ENCODE measurements around the gene HIVEP1. TPM values are rescaled to one million over a fixed set of nuclear protein-coding genes. Genes with fewer than 3 reads are reported as not detected.
"Not testable (repeated sequence)": the region's sequence is repeated elsewhere in the genome, so short reads cannot be mapped to it uniquely, and the experiment has no call there.

Gene HIVEP1
- total RNA-seq, 2 donors from 2014 or later: 63.4 to 70.0 TPM

GRCh38 chr6:12138936-12139335 lies 126.8 kb downstream of the HIVEP1 start:
- peaks cover 17% of the 10 kb centered on the region for H3K4me1 Mint-ChIP-seq
- no peaks in the 10 kb centered on the region for H3K27me3 Mint-ChIP-seq
- peak overlapping the region; percentile 1 for H3K27ac Mint-ChIP-seq
- DNase-seq: no peak
- peak overlapping the region; percentile 0 for H3K4me3 Mint-ChIP-seq
- ATAC-seq: no peak
- H3K36me3 Mint-ChIP-seq (ENCODE audit: low read depth): peaks cover 18% of the 10 kb centered on the region
- H3K9me3 ChIP-seq (ENCODE audit: control insufficient read depth, low read length, poor library complexity, severe bottlenecking): no peaks in the 10 kb centered on the region

DNA sequence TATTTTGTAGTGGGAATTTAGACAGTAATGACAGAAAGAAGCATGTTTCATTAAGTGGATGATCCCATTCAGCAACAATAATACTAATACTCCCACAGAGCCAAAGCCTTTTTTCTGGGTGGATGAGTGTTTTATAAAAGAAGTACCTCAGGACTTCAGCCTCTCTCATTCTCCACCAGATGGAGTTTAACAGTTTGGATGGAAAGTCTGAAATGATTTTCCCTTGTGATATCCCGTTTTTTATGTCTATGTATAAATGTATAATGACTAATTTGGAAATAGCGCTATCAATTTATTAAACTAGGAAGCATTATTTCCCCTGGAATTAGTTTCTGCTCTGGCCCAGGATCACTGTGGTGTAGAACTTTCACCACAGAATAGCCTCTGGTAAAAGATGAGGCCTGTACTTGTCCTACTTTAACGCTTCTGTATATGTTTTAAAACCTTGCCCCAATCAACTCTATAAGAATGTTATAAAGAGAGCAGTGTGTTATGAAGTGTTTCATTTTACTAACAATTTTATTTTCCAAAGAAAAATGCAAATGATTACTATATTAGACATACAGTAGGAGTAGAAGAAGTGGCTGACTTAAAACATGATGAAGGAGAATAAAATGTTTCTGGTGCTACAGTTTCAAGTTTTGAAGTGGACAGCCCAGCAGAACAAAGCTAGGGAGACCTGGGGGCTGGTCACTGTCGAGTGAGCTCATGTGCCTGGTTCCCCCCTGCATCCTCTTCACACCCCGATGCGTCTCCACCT lies 135.6 kb downstream of the HIVEP1 start:
- ATAC-seq: no peak
- Mint-ChIP-seq H3K27ac (peak overlapping the region; percentile 49), H3K4me3 (no peak overlapping the region), H3K27me3 (no peaks in the 10 kb centered on the region), H3K36me3 (ENCODE audit: low read depth) (no peaks in the 10 kb centered on the region), H3K4me1 (peaks cover 11% of the 10 kb centered on the region)
- H3K9me3 ChIP-seq (ENCODE audit: control insufficient read depth, low read length, poor library complexity, severe bottlenecking): no peaks in the 10 kb centered on the region
- no peak for DNase-seq

- Mint-ChIP-seq H3K27me3 (no peaks in the 10 kb centered on the region), H3K4me3 (no peak overlapping the region), H3K27ac (peak overlapping the region; percentile 49), H3K4me1 (peaks cover 11% of the 10 kb centered on the region), H3K36me3 (ENCODE audit: low read depth) (no peaks in the 10 kb centered on the region)
- DNase-seq (no peak), ATAC-seq (no peak)
- no peaks in the 10 kb centered on the region for H3K9me3 ChIP-seq (ENCODE audit: control insufficient read depth, low read length, poor library complexity, severe bottlenecking)
Observed at GRCh38 chr6:12148317-12148801, 136.2 kb downstream of the HIVEP1 start.

DNA sequence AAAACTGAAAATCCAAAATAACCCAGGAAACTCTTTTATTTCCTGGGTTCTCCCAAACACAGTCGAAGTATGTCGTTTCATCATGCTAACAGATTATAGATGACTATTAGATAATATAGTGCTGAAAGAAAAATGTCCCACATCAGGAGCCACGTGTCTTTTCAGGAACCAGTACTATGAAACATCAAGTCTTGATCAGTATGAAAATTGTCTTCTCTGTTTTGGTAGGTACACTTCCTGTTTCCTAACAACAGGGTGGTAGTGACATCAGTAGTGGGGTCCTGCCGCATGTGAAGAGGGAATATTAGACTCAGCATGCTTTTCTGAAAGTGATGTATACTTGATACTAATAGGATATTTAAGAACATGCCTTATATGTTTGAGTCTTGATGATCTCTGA lies 136.7 kb downstream of the HIVEP1 start:
- no peaks in the 10 kb centered on the region for H3K27me3 Mint-ChIP-seq
- H3K36me3 Mint-ChIP-seq (ENCODE audit: low read depth): no peaks in the 10 kb centered on the region
- DNase-seq (no peak), ATAC-seq (no peak)
- no peaks in the 10 kb centered on the region for H3K9me3 ChIP-seq (ENCODE audit: control insufficient read depth, low read length, poor library complexity, severe bottlenecking)
- peaks cover 14% of the 10 kb centered on the region for H3K4me1 Mint-ChIP-seq
- no peak overlapping the region for H3K4me3 Mint-ChIP-seq
- peak overlapping the region; percentile 49 for H3K27ac Mint-ChIP-seq

GRCh38 chr6:12149944-12150510 lies 137.9 kb downstream of the HIVEP1 start:
- Mint-ChIP-seq H3K27me3 (no peaks in the 10 kb centered on the region), H3K27ac (peak overlapping the region; percentile 49), H3K4me1 (peaks cover 16% of the 10 kb centered on the region), H3K36me3 (ENCODE audit: low read depth) (no peaks in the 10 kb centered on the region), H3K4me3 (no peak overlapping the region)
- H3K9me3 ChIP-seq (ENCODE audit: control insufficient read depth, low read length, poor library complexity, severe bottlenecking): no peaks in the 10 kb centered on the region
- ATAC-seq: no peak
- DNase-seq: no peak

GRCh38 chr6:12150812-12151432 lies 138.8 kb downstream of the HIVEP1 start:
- no peaks in the 10 kb centered on the region for H3K9me3 ChIP-seq (ENCODE audit: control insufficient read depth, low read length, poor library complexity, severe bottlenecking)
- H3K27me3 Mint-ChIP-seq: no peaks in the 10 kb centered on the region
- ATAC-seq: no peak
- peak in 1 of 3 donors; percentile 19 for DNase-seq
- H3K4me1 Mint-ChIP-seq: peaks cover 20% of the 10 kb centered on the region
- H3K4me3 Mint-ChIP-seq: no peak overlapping the region
- no peak overlapping the region for H3K27ac Mint-ChIP-seq
- H3K36me3 Mint-ChIP-seq (ENCODE audit: low read depth): peaks cover 2% of the 10 kb centered on the region

DNA sequence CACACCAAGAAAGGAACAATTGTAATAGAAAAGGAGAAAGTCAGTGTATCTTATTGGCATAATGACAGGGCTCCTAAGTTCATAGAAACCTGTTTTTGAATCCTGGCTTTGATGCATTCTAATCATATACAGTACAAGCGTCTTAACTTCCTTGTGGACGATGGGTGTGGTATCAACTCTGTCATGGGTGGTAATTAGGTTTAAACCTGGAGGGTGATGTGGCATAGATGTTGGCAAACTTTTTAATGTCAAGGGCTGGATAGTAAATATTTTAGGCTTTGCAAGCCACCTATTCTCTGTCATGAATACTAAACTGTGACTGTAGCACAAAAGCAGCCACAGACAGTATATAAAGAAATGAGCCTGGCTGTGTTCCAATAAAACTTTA lies 139.3 kb downstream of the HIVEP1 start:
- Mint-ChIP-seq H3K4me1 (peaks cover 22% of the 10 kb centered on the region), H3K36me3 (ENCODE audit: low read depth) (peaks cover 2% of the 10 kb centered on the region), H3K27me3 (no peaks in the 10 kb centered on the region), H3K4me3 (no peak overlapping the region), H3K27ac (no peak overlapping the region)
- no peak for ATAC-seq
- no peaks in the 10 kb centered on the region for H3K9me3 ChIP-seq (ENCODE audit: control insufficient read depth, low read length, poor library complexity, severe bottlenecking)
- no peak for DNase-seq

DNA sequence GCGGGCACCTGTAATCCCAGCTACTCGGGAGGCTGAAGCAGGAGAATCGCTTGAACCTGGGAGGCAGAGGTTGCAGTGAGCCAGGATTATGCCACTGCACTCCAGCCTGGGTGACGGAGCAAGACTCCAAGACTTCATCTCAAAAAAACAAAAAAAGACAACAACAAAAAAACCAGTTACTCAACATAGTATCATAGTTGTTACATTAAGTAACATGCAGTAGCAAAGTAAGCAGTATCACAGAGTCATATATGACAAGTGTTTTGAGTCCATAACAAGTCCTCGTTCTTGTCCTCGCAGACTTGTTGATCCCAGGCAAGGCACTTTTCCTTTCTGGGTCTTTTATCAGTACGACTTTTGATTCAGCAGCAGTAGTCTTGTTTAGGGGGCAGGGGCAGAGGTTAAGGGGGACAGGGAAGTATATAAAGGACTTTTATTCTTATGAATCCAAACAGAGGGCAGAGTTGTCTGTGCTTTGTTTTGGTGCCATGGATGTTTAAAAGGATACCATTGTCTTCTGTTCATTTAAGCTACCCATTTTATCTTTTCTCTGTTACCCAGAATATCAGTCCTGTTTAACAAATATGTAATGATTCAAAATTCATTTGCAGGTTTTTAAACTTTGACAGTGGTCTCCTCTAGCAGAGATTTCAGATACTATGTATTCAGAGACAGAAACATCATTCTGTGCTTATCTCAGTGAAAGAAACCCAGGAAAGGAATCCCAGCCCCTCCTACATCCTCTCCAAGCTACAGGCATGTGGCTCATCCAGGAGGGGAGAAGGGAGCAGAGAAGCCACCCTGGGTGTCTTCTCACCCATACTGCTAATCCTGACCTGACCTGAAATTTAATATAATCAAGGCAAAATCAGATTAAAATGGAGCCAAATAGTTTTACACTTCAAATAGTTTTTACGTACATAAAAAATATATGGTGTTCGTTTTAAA lies 140.2 kb downstream of the HIVEP1 start:
- Mint-ChIP-seq H3K4me1 (peaks cover 23% of the 10 kb centered on the region), H3K4me3 (no peak overlapping the region), H3K27ac (no peak overlapping the region), H3K36me3 (ENCODE audit: low read depth) (peaks cover 2% of the 10 kb centered on the region), H3K27me3 (no peaks in the 10 kb centered on the region)
- no peaks in the 10 kb centered on the region for H3K9me3 ChIP-seq (ENCODE audit: control insufficient read depth, low read length, poor library complexity, severe bottlenecking)
- DNase-seq: no peak
- no peak for ATAC-seq

GRCh38 chr6:12155769-12156168 lies 143.7 kb downstream of the HIVEP1 start:
- H3K36me3 Mint-ChIP-seq (ENCODE audit: low read depth); H3K27ac Mint-ChIP-seq; H3K27me3 Mint-ChIP-seq; H3K9me3 ChIP-seq (ENCODE audit: control insufficient read depth, low read length, poor library complexity, severe bottlenecking); ATAC-seq; DNase-seq; H3K4me3 Mint-ChIP-seq: not testable (repeated sequence)
- H3K4me1 Mint-ChIP-seq: peaks cover 20% of the 10 kb centered on the region

- Mint-ChIP-seq H3K4me1 (peaks cover 37% of the 10 kb centered on the region), H3K36me3 (ENCODE audit: low read depth) (peaks cover 4% of the 10 kb centered on the region), H3K27me3 (no peaks in the 10 kb centered on the region), H3K4me3 (no peak overlapping the region), H3K27ac (peak overlapping the region; percentile 17)
- no peak for DNase-seq
- ATAC-seq: no peak
- no peaks in the 10 kb centered on the region for H3K9me3 ChIP-seq (ENCODE audit: control insufficient read depth, low read length, poor library complexity, severe bottlenecking)
Observed at GRCh38 chr6:12158686-12159415, 146.7 kb downstream of the HIVEP1 start.

- H3K36me3 Mint-ChIP-seq (ENCODE audit: low read depth): peaks cover 4% of the 10 kb centered on the region
- H3K4me3 Mint-ChIP-seq: no peak overlapping the region
- no peaks in the 10 kb centered on the region for H3K27me3 Mint-ChIP-seq
- H3K4me1 Mint-ChIP-seq: peaks cover 31% of the 10 kb centered on the region
- DNase-seq: no peak
- no peaks in the 10 kb centered on the region for H3K9me3 ChIP-seq (ENCODE audit: control insufficient read depth, low read length, poor library complexity, severe bottlenecking)
- H3K27ac Mint-ChIP-seq: peak overlapping the region; percentile 83
- no peak for ATAC-seq
Observed at GRCh38 chr6:12160326-12160725, 148.2 kb downstream of the HIVEP1 start.

DNA sequence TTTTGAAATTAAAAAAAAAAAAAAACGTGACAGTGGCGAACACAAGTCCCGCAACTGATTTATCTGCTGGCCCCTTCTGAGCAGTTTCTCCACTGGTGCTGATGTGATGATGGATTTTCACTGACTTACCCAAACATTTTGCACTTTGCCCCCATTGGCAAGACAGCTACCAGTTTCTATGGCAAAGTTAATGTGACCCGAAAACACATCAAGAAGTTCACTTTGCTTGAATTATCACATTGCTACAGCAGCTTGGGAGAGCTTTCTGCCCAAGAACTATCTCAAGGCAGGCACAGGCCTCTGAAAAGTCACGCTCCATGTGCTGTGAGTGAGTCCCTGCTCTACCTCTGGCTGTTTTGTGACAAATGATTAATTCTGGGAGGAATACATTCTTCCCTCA lies 150.1 kb downstream of the HIVEP1 start:
- DNase-seq (no peak), ATAC-seq (no peak)
- H3K4me3 Mint-ChIP-seq: no peak overlapping the region
- H3K27me3 Mint-ChIP-seq: no peaks in the 10 kb centered on the region
- peak overlapping the region; percentile 86 for H3K27ac Mint-ChIP-seq
- peaks cover 27% of the 10 kb centered on the region for H3K4me1 Mint-ChIP-seq
- no peaks in the 10 kb centered on the region for H3K9me3 ChIP-seq (ENCODE audit: control insufficient read depth, low read length, poor library complexity, severe bottlenecking)
- H3K36me3 Mint-ChIP-seq (ENCODE audit: low read depth): peaks cover 2% of the 10 kb centered on the region

Data from T-helper 17 cell (primary cell).